ENCODE data around the gene HPX.

The HPX gene

DNA sequence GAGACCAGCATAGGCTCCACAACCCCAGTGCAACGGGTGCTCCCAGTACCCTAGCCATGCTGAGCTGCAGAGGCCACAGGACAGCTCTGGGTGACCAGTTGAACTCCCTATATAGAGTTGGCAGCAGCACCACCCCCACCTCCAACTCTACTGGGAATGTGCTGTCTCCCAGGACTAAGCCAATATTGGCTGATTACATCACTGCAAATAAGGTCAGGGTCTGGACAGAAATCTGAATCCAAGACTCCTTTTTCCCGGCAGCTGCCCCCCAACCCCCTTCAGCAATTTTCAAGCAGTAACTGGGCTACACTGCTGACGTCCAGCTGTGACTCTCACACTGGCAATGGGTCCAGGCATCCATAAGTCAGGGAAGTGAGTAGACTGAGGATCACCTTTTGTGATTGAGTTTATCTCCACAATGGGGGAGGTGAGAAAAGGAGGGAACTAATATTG lies at the start of gene HPX:
HPX (minus strand) TSS at position 82 of the 453 bp plus-strand sequence; CDS start at position 58, 24 bp downstream.
- TF ChIP-seq GATA3 (IDR thresholded peaks at IDR 0.05; ENCODE audit: low read depth, low read length) = no peak
- no peak for TF ChIP-seq GATA2 (IDR thresholded peaks at IDR 0.05; ENCODE audit: low read depth, low read length)

DNA sequence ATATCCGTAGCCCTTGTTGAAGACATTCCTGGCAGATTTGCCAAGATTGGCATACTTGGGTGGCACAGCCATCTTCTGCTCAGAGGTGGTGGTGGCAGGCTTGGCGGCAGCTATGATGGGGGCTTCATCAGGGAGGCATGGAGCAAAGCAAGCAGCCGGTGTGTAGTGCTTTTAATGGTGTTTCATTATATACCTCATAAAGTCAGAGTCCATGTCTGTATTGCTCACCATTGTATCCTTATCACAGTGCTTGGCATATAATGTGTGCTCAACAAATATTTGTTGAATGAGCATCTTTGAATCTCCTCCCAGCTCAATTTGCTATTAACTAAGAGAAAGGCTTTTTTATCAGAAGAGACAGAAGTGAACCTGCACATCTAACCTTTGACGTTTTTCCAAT lies 48.5 kb upstream of the HPX start:
- TF ChIP-seq GATA3 (IDR thresholded peaks at IDR 0.05; ENCODE audit: low read depth, low read length) = no peak
- TF ChIP-seq GATA2 (IDR thresholded peaks at IDR 0.05; ENCODE audit: low read depth, low read length) = no peak

- TF ChIP-seq GATA2 (IDR thresholded peaks at IDR 0.05; ENCODE audit: low read depth, low read length) (no peak), GATA3 (IDR thresholded peaks at IDR 0.05; ENCODE audit: low read depth, low read length) (no peak)
Measured at GRCh38 chr11:6488821-6489220, 48.0 kb upstream of the HPX start.

GRCh38 chr11:6488342-6488741 lies 47.6 kb upstream of the HPX start:
- no peak for TF ChIP-seq GATA2 (IDR thresholded peaks at IDR 0.05; ENCODE audit: low read depth, low read length)
- no peak for TF ChIP-seq GATA3 (IDR thresholded peaks at IDR 0.05; ENCODE audit: low read depth, low read length)

DNA sequence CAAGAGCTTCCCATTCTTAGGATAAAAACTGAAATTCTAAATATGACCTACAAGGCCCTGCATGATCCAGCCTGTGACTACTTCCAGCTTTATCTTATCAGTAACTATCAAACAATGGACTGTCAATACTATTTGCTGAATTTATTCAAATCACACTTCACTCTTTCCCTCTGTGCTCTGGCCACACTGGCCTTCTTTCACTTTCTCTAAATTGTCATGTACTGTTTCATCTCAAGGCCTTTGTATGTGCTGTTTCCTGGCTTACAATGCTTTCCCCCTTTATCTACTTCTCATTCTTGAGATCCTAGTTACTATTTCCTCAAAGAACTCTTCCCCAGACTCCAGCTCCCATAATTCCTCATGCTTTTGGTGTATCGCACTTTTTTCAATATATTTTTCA lies 46.2 kb upstream of the HPX start:
- no peak for TF ChIP-seq GATA2 (IDR thresholded peaks at IDR 0.05; ENCODE audit: low read depth, low read length)
- TF ChIP-seq GATA3 (IDR thresholded peaks at IDR 0.05; ENCODE audit: low read depth, low read length) = no peak

DNA sequence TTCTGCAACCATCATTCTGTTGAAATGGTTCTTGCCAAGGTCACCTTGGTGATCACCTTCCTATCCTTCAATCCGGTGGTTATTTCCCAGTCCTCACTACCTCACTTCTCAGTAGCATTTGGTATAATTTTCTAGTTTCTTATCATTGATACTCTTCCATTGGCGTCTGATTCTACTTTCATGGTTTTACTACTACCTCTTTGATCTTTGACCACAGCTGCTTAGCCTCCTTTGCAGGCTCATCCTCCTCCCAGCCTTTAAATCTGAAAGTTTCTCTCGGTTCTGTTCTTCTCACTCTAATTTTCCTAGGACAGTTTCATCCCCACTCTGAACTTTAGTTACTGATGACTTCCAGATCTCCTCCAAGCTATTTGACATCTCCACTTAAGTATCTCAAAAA lies 45.5 kb upstream of the HPX start:
- TF ChIP-seq GATA2 (IDR thresholded peaks at IDR 0.05; ENCODE audit: low read depth, low read length) (no peak), GATA3 (IDR thresholded peaks at IDR 0.05; ENCODE audit: low read depth, low read length) (no peak)

DNA sequence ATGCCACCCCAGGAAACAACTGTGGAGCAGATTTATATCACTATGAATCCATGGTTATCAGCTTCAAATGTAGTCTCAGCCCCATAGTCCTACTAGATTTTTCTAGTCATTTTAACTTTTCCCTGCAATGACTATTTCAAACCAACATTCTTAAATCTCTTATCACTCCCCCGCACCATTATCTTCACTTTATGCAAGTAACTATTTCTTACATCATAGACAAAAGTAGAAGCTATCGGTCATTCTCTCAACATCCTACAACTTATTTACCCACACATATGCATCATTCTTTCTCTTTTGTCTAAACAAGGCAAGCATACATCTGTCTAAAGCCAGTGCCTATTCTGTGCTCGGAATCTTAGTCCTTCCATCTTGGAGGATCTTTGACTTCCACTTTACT lies 44.9 kb upstream of the HPX start:
- TF ChIP-seq GATA2 (IDR thresholded peaks at IDR 0.05; ENCODE audit: low read depth, low read length) = no peak
- TF ChIP-seq GATA3 (IDR thresholded peaks at IDR 0.05; ENCODE audit: low read depth, low read length) = no peak

GRCh38 chr11:6483015-6483414 lies 42.2 kb upstream of the HPX start:
- TF ChIP-seq GATA2 (IDR thresholded peaks at IDR 0.05; ENCODE audit: low read depth, low read length) (no peak), GATA3 (IDR thresholded peaks at IDR 0.05; ENCODE audit: low read depth, low read length) (no peak)

DNA sequence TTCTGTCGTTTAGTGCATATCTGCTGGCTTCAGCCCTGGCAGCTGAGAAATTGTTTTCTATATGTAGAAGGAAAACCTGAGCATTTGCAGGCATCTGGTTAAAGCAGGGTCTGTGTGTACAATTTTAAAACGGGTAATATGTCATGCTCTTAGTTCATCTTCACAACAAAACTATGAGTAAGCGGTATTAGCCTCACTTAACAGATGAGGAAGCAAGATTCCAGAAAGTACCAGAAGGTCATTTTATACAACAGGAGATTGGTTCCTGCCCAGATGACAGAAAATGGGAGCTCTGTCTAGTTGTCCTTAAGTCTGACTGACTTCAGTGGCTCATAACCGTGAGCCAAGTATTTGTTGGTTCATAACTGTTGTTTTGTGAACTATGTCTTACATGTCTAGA lies 41.7 kb upstream of the HPX start:
- TF ChIP-seq GATA2 (IDR thresholded peaks at IDR 0.05; ENCODE audit: low read depth, low read length) (no peak), GATA3 (IDR thresholded peaks at IDR 0.05; ENCODE audit: low read depth, low read length) (no peak)

DNA sequence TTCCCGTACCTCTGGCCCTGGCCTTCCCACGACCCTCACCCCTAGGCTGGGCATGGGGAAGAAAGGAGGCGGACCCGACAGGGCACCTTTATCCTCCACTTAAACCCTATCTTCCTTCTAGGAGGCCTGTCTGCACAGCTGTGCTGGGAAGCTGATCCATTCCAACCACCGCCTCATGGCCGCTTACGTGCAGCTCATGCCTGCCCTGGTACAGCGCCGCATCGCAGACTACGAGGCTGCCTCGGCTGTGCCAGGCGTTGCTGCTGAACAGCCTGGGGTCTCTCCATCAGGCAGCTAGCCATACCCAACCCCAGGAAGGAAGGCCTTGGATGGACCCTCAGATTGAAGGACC lies 41.1 kb upstream of the HPX start:
- no peak for TF ChIP-seq GATA2 (IDR thresholded peaks at IDR 0.05; ENCODE audit: low read depth, low read length)
- no peak for TF ChIP-seq GATA3 (IDR thresholded peaks at IDR 0.05; ENCODE audit: low read depth, low read length)

GRCh38 chr11:6481012-6481923 lies 40.5 kb upstream of the HPX start, which contains the start of the genes ARFIP2 and TIMM10B:
Gene ARFIP2, minus strand, starts transcription at chr11:6481331. Its CDS starts 910 bp downstream, at chr11:6480421.
Gene TIMM10B, plus strand, starts transcription at chr11:6481501. Its CDS starts 16 bp downstream, at chr11:6481517.
- TF ChIP-seq GATA2 (IDR thresholded peaks at IDR 0.05; ENCODE audit: low read depth, low read length) (no peak), GATA3 (IDR thresholded peaks at IDR 0.05; ENCODE audit: low read depth, low read length) (no peak)

GRCh38 chr11:6480299-6480914 lies 39.6 kb upstream of the HPX start:
- TF ChIP-seq GATA2 (IDR thresholded peaks at IDR 0.05; ENCODE audit: low read depth, low read length) = no peak
- TF ChIP-seq GATA3 (IDR thresholded peaks at IDR 0.05; ENCODE audit: low read depth, low read length) = no peak

DNA sequence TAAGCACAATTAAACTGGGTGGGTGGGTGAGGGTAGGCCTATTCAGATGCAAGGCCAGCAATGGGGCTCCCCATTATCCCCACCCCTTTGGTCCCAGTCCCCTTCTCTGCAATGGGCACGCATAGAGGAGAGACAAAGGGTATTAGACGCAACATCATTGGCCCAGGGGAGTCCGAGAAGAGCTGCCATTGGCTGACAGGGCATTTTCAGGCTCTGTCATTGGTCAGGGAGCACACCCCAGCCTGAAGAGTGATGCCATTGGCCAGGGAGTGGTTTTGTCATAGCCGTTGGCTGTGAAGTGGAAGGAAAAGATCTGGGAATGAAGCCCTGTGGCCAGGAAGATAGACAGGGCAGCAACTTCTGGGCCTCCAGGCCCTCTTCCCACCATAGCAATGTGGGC lies 35.8 kb upstream of the HPX start:
- TF ChIP-seq GATA2 (IDR thresholded peaks at IDR 0.05; ENCODE audit: low read depth, low read length) (no peak), GATA3 (IDR thresholded peaks at IDR 0.05; ENCODE audit: low read depth, low read length) (no peak)

DNA sequence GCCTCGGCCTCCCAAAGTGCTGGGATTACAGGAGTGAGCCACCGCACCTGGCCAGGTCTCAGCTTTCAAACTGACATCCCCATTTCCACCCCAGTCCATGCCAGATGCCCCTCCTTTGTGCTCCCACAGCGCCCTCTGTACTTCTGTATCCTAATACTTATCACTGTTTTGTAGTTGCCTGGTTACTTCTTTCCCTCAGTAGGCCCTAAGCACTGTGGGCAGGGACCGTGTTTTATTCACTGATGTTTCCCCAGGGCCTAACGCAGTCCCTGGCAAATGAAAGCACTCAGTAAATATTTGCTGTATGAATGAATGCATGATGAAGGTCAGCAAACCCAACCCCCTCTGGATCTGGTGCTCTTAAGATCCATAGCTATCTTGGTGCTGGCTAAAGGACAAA lies 35.1 kb upstream of the HPX start:
- TF ChIP-seq GATA2 (IDR thresholded peaks at IDR 0.05; ENCODE audit: low read depth, low read length) = no peak
